WTC11 (cell line): Measurements from ENCODE around the gene GNG8. TPM values are rescaled to one million over a fixed set of nuclear protein-coding genes. Genes with fewer than 3 reads are reported as not detected.

Experiments used
- ATAC-seq: fragments of 200-7000 bp; cut with Tn5 transposase; 2 replicates; pipeline ENCODE4 v1.10.0; 2021; ENCODE audit warnings: mild to moderate bottlenecking, moderate library complexity
- CTCF ChIA-PET: fragments of 300-600 bp; sonication (Branson Sonifier 250); formaldehyde crosslinking; loops from one replicate; lab custom pipeline; 2021; ENCODE audit warnings: antibody characterized with exemption; lab: Charles Lee
- POLR2A ChIA-PET: fragments of 350-600 bp; sonication (Branson Sonifier 250); formaldehyde crosslinking; loops from one replicate; lab custom pipeline; 2021; ENCODE audit warnings: antibody characterized with exemption; lab: Charles Lee
- DNase-seq: peaks from one replicate; pipeline ENCODE4 v3.0.0; 2021; ENCODE audit warnings: low spot score
- H3K27ac Mint-ChIP-seq: 2 replicates; pipeline ENCODE4 v1.8.0; 2021; ENCODE audit warnings: mixed read lengths
- H3K27me3 Mint-ChIP-seq: 2 replicates; pipeline ENCODE4 v1.8.0; 2021; ENCODE audit warnings: low read depth, mild to moderate bottlenecking, moderate library complexity, mixed read lengths
- H3K36me3 Mint-ChIP-seq: 2 replicates; pipeline ENCODE4 v1.8.0; 2021; ENCODE audit warnings: mixed read lengths
- H3K4me1 Mint-ChIP-seq: 2 replicates; pipeline ENCODE4 v1.8.0; 2022; ENCODE audit warnings: mixed read lengths
- H3K4me3 Mint-ChIP-seq: 2 replicates; pipeline ENCODE4 v1.8.0; 2021; ENCODE audit warnings: mild to moderate bottlenecking, moderate library complexity, mixed read lengths
- H3K9me3 Mint-ChIP-seq: 2 replicates; pipeline ENCODE4 v1.8.0; 2021; ENCODE audit warnings: mixed read lengths
- ARID4B ChIP-seq: sonication (generic); formaldehyde crosslinking; IDR thresholded peaks from 2 replicates; pipeline ENCODE4 v1.8.0; 2023; ENCODE audit warnings: missing genetic modification reagents, mild to moderate bottlenecking, borderline replicate concordance
- ATF2 ChIP-seq: sonication (generic); formaldehyde crosslinking; IDR thresholded peaks from 2 replicates; pipeline ENCODE4 v1.8.1; 2022; ENCODE audit warnings: low read depth, missing genetic modification reagents, borderline replicate concordance
- ATF6 ChIP-seq: sonication (generic); formaldehyde crosslinking; IDR thresholded peaks from 2 replicates; pipeline ENCODE4 v1.8.1; 2023; ENCODE audit warnings: mild to moderate bottlenecking, missing genetic modification reagents
- GRHL2 ChIP-seq: fragments of 250-450 bp; sonication (Bioruptor Pico); IDR thresholded peaks from 2 replicates; pipeline ENCODE4 v1.8.0; 2022; ENCODE audit warnings: mild to moderate bottlenecking, moderate library complexity; ENCODE audit not compliant: insufficient replicate concordance, severe bottlenecking
- OVOL2 ChIP-seq: fragments of 250-450 bp; sonication (Bioruptor Pico); IDR thresholded peaks from 2 replicates; pipeline ENCODE4 v1.9.0; 2021; ENCODE audit warnings: mild to moderate bottlenecking, borderline replicate concordance
- SOX15 ChIP-seq: fragments of 250-450 bp; sonication (Bioruptor Pico); IDR thresholded peaks from 2 replicates; pipeline ENCODE4 v1.9.0; 2021; ENCODE audit warnings: mild to moderate bottlenecking
- ZNF263 ChIP-seq: sonication (generic); formaldehyde crosslinking; IDR thresholded peaks from 2 replicates; pipeline ENCODE4 v1.8.1; 2022; ENCODE audit warnings: low read depth, mild to moderate bottlenecking, moderate library complexity, missing genetic modification reagents
- ZNF317 ChIP-seq: sonication (generic); formaldehyde crosslinking; IDR thresholded peaks from 2 replicates; pipeline ENCODE4 v1.8.1; 2023; ENCODE audit warnings: low read depth, mild to moderate bottlenecking, moderate library complexity, missing genetic modification reagents, borderline replicate concordance
- total RNA-seq: library from RNA; stranded (reverse); gene quantifications from 3 replicates; pipeline ENCODE4 v1.2.3, GENCODE V29; 2021
- TF ChIP-seq, protein P1 (sequence below): fragments of 250-450 bp; sonication (Bioruptor Pico); IDR thresholded peaks from 2 replicates; pipeline ENCODE4 v1.9.0; 2021; ENCODE audit warnings: mild to moderate bottlenecking
- TF ChIP-seq, protein P2 (sequence below): fragments of 250-450 bp; sonication (Bioruptor Pico); IDR thresholded peaks from 2 replicates; pipeline ENCODE4 v1.9.0; 2021; ENCODE audit warnings: mild to moderate bottlenecking
- TF ChIP-seq, protein P3 (sequence below): sonication (generic); formaldehyde crosslinking; IDR thresholded peaks from 2 replicates; pipeline ENCODE4 v1.8.0; 2022; ENCODE audit warnings: mild to moderate bottlenecking, missing genetic modification reagents
- TF ChIP-seq, protein P4 (sequence below): sonication (generic); formaldehyde crosslinking; IDR thresholded peaks from 2 replicates; pipeline ENCODE4 v1.8.1; 2023; ENCODE audit warnings: mild to moderate bottlenecking, missing genetic modification reagents, moderate library complexity
- TF ChIP-seq, protein P5 (sequence below): sonication (generic); formaldehyde crosslinking; IDR thresholded peaks from 2 replicates; pipeline ENCODE4 v1.8.0; 2022; ENCODE audit warnings: mild to moderate bottlenecking, missing genetic modification reagents

The GNG8 gene
- total RNA-seq, 1 experiment from 2014 or later = not detected

GRCh38 chr19:46618670-46619231, 17.3 kb downstream of the GNG8 start (continued):
- TF ChIP-seq SOX15 (CRISPR knock-in tag) (no peak), ZNF263 (CRISPR knock-in tag) (no peak), ARID4B (CRISPR knock-in tag) (no peak), OVOL2 (CRISPR knock-in tag) (no peak)
- TF ChIP-seq, protein P1, sequence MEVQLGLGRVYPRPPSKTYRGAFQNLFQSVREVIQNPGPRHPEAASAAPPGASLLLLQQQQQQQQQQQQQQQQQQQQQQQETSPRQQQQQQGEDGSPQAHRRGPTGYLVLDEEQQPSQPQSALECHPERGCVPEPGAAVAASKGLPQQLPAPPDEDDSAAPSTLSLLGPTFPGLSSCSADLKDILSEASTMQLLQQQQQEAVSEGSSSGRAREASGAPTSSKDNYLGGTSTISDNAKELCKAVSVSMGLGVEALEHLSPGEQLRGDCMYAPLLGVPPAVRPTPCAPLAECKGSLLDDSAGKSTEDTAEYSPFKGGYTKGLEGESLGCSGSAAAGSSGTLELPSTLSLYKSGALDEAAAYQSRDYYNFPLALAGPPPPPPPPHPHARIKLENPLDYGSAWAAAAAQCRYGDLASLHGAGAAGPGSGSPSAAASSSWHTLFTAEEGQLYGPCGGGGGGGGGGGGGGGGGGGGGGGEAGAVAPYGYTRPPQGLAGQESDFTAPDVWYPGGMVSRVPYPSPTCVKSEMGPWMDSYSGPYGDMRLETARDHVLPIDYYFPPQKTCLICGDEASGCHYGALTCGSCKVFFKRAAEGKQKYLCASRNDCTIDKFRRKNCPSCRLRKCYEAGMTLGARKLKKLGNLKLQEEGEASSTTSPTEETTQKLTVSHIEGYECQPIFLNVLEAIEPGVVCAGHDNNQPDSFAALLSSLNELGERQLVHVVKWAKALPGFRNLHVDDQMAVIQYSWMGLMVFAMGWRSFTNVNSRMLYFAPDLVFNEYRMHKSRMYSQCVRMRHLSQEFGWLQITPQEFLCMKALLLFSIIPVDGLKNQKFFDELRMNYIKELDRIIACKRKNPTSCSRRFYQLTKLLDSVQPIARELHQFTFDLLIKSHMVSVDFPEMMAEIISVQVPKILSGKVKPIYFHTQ (CRISPR knock-in tag) = no peak
- TF ChIP-seq, protein P2, sequence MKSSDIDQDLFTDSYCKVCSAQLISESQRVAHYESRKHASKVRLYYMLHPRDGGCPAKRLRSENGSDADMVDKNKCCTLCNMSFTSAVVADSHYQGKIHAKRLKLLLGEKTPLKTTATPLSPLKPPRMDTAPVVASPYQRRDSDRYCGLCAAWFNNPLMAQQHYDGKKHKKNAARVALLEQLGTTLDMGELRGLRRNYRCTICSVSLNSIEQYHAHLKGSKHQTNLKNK (CRISPR knock-in tag) = no peak

DNA sequence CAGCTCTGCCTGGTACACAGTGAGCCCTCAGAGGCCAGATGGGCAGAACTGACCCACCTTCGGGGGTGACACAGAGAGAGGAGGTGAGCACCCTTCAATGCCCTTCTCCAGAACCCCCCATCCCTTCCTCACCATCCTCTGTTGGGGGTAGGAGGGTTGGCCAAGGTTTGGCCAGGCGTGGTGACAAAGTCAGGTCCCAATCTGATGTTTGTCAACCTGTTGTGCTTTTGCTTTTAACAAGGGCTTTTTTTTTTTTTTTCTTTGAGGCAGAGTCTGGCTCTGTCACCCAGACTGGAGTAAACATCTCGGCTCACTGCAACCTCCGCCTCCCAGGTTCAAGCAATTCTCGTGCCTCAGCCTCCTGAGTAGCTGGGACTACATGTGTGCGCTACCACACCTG, 18.4 kb downstream of the GNG8 start:
- no peaks in the 10 kb centered on the region for H3K36me3 Mint-ChIP-seq
- no peaks in the 10 kb centered on the region for H3K9me3 Mint-ChIP-seq
- H3K27me3 Mint-ChIP-seq = peaks cover 3% of the 10 kb centered on the region; the same call in 1 of the 2 replicates
- DNase-seq = no peak
- ChIA-PET CTCF (interaction anchor here (0.6 to 13.2 kb wide), 43 partner anchors 8 to 752 kb away, joined by 3 to 484 read pairs (median 4); partner anchors contain the start of genes CALM3, DACT3, GNG8 and PRKD2), POLR2A (interaction anchor here (0.6 to 1.5 kb wide), 4 partner anchors 16 to 45 kb away, joined by 3 to 6 read pairs (median 4); partner anchors contain the start of gene DACT3)
- H3K27ac Mint-ChIP-seq = no peak overlapping the region
- no peak for ATAC-seq
- no peak for TF ChIP-seq ATF2
- TF ChIP-seq ATF6 (CRISPR knock-in tag) = no peak
- TF ChIP-seq ZNF317 = no peak
- TF ChIP-seq, protein P3, sequence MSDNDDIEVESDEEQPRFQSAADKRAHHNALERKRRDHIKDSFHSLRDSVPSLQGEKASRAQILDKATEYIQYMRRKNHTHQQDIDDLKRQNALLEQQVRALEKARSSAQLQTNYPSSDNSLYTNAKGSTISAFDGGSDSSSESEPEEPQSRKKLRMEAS (CRISPR knock-in tag) = no peak
- no peak for TF ChIP-seq GRHL2 (CRISPR knock-in tag)
- TF ChIP-seq, protein P4, sequence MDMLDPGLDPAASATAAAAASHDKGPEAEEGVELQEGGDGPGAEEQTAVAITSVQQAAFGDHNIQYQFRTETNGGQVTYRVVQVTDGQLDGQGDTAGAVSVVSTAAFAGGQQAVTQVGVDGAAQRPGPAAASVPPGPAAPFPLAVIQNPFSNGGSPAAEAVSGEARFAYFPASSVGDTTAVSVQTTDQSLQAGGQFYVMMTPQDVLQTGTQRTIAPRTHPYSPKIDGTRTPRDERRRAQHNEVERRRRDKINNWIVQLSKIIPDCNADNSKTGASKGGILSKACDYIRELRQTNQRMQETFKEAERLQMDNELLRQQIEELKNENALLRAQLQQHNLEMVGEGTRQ (CRISPR knock-in tag) = no peak
- TF ChIP-seq, protein P5, sequence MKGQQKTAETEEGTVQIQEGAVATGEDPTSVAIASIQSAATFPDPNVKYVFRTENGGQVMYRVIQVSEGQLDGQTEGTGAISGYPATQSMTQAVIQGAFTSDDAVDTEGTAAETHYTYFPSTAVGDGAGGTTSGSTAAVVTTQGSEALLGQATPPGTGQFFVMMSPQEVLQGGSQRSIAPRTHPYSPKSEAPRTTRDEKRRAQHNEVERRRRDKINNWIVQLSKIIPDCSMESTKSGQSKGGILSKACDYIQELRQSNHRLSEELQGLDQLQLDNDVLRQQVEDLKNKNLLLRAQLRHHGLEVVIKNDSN (CRISPR knock-in tag) = no peak
- H3K4me3 Mint-ChIP-seq = no peak overlapping the region
- H3K4me1 Mint-ChIP-seq = peaks cover 14% of the 10 kb centered on the region
